ENCODE results near the gene ZSCAN10. TPM values are rescaled to one million over a fixed set of nuclear protein-coding genes. Genes with fewer than 3 reads are reported as not detected.
A peak's percentile ranks its signal among the peaks of the same experiment; 100 is the strongest.

Gene ZSCAN10
- total and polyA plus RNA-seq, 9 of the 15 experiments (the other 6 are each of a cell fraction or from before 2014, with no cell fraction given): 0.22 TPM; not detected in 8

GRCh38 chr16:3143189-3143588 is 44.1 kb upstream of the ZSCAN10 start:
- Histone ChIP-seq H3K4me2 (ENCODE audit: insufficient read depth, low read length) (no peak overlapping the region), H3K4me3 (no peak overlapping the region), H3K9me1 (ENCODE audit: control insufficient read depth, insufficient read depth, low read length) (no peaks in the 10 kb centered on the region), H2AFZ (ENCODE audit: low read depth, low read length) (no peak overlapping the region), H3K36me3 (ENCODE audit: control insufficient read depth, insufficient read depth, low read length) (peaks cover 19% of the 10 kb centered on the region; the same call in 1 of the 3 replicates), H3K79me2 (ENCODE audit: control insufficient read depth, insufficient read depth, low read length) (no peaks in the 10 kb centered on the region), H3K9me3 (replicated peaks; ENCODE audit: control insufficient read depth, insufficient read depth, low read depth, low read length) (no peaks in the 10 kb centered on the region), H3K27ac (ENCODE audit: extremely low read depth, low read depth, low read length) (no peak overlapping the region), H4K20me1 (replicated peaks; ENCODE audit: control insufficient read depth, insufficient read depth, low read length) (no peaks in the 10 kb centered on the region; the same call in 1 of the 2 replicates), H3K4me1 (replicated peaks in 1 of 2; ENCODE audit: control insufficient read depth in 2 of 2, insufficient read depth in 2 of 2, low read length in 2 of 2) (peaks cover 0 to 53% of the 10 kb centered on the region in 2 experiments; a peak in 2 of 5 replicates), H3K9ac (ENCODE audit: insufficient read depth in 1 of 2, low read depth in 2 of 2, low read length in 2 of 2) (peak overlapping the region in 1 of 2 experiments; percentile 73; a peak in 2 of 4 replicates), H3K27me3 (ENCODE audit: control insufficient read depth in 2 of 2, insufficient read depth in 2 of 2, low read length in 2 of 2) (no peaks in the 10 kb centered on the region)
- no TSS peak for BruUV-seq (replicated peaks)
- DNase-seq (ENCODE audit: extremely low read depth in 1 of 4, low spot score in 3 of 4) (no peak), ATAC-seq (no peak), FAIRE-seq (no peak)
- POLR2A ChIA-PET: interaction anchor here (0.6 to 2.5 kb wide), 3 partner anchors 9 to 129 kb away, joined by 3 to 14 read pairs (median 3); partner anchors contain the start of gene ZNF213
- 80% methylated on average over 9 of the region's 11 CpGs for WGBS (ENCODE audit: insufficient coverage, low coverage, missing lambda C conversion rate)
- intact Hi-C loops (cut with micrococcal nuclease) (no loop called here), in situ Hi-C loops (cut with MboI) (no loop called here)
- TF ChIP-seq RHOXF2B (CRISPR knock-in tag; conservative IDR thresholded peaks at IDR 0.05): no peak
- TF ChIP-seq, protein P1, sequence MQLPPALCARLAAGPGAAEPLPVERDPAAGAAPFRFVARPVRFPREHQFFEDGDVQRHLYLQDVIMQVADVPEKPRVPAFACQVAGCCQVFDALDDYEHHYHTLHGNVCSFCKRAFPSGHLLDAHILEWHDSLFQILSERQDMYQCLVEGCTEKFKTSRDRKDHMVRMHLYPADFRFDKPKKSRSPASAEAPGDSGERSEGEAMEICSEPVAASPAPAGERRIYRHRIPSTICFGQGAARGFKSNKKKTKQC (CRISPR knock-in tag; IDR thresholded peaks at IDR 0.05): no peak
- TF ChIP-seq CBX5 (IDR thresholded peaks at IDR 0.05; ENCODE audit: borderline replicate concordance, low read depth): no peak
- no peak for TF ChIP-seq ZNF217 (CRISPR knock-in tag; IDR thresholded peaks at IDR 0.05)
- TF ChIP-seq, protein P2, sequence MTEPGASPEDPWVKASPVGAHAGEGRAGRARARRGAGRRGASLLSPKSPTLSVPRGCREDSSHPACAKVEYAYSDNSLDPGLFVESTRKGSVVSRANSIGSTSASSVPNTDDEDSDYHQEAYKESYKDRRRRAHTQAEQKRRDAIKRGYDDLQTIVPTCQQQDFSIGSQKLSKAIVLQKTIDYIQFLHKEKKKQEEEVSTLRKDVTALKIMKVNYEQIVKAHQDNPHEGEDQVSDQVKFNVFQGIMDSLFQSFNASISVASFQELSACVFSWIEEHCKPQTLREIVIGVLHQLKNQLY (CRISPR knock-in tag; conservative IDR thresholded peaks at IDR 0.05): no peak
- TF ChIP-seq THAP12 (CRISPR knock-in tag; IDR thresholded peaks at IDR 0.05): no peak
- CTCF ChIA-PET (ENCODE audit: low intra/inter-chr PET ratio): no interaction called here
